Glutamatergic neuron (in vitro differentiated cells): ENCODE measurements around the gene ZMYND8. TPM values are rescaled to one million over a fixed set of nuclear protein-coding genes. Genes with fewer than 3 reads are reported as not detected.
"Not testable (repeated sequence)": the region's sequence is repeated elsewhere in the genome, so short reads cannot be mapped to it uniquely, and the experiment has no call there.

Source experiments
- DNase-seq: peaks from one replicate; pipeline ENCODE4 v3.0.0; 2022
- H3K27ac Mint-ChIP-seq: one replicate; pipeline ENCODE4 v1.8.0; 2020; ENCODE audit warnings: mild to moderate bottlenecking, mixed read lengths, inconsistent platforms; ENCODE audit not compliant: unreplicated experiment
- H3K27me3 Mint-ChIP-seq: one replicate; pipeline ENCODE4 v1.8.0; 2020; ENCODE audit warnings: mild to moderate bottlenecking, moderate library complexity, mixed read lengths, inconsistent platforms; ENCODE audit not compliant: unreplicated experiment
- H3K36me3 Mint-ChIP-seq: one replicate; pipeline ENCODE4 v1.8.0; 2020; ENCODE audit warnings: mild to moderate bottlenecking, mixed read lengths, inconsistent platforms; ENCODE audit not compliant: unreplicated experiment
- H3K4me1 Mint-ChIP-seq: one replicate; pipeline ENCODE4 v1.8.0; 2020; ENCODE audit warnings: mild to moderate bottlenecking, low read depth, mixed read lengths, inconsistent platforms; ENCODE audit not compliant: unreplicated experiment
- H3K4me3 Mint-ChIP-seq: one replicate; pipeline ENCODE4 v1.8.0; 2020; ENCODE audit warnings: mild to moderate bottlenecking, mixed read lengths, inconsistent platforms; ENCODE audit not compliant: unreplicated experiment
- H3K9me3 Mint-ChIP-seq: one replicate; pipeline ENCODE4 v1.8.0; 2020; ENCODE audit warnings: mild to moderate bottlenecking, moderate library complexity, mixed read lengths, inconsistent platforms; ENCODE audit not compliant: unreplicated experiment
- CTCF ChIP-seq: fragments of 200-600 bp; sonication (generic); IDR thresholded peaks from one replicate; pipeline ENCODE4 v1.5.0; 2021; ENCODE audit not compliant: partially characterized antibody, unreplicated experiment
- total RNA-seq: library from RNA; stranded (reverse); fragmentation: NEBNext Ultra II Directional; extraction: Animal tissue kit (Norgen Biotek cat#: 25700); gene quantifications from one replicate; pipeline ENCODE4 v1.2.1, GENCODE V29; 2021; ENCODE audit not compliant: unreplicated experiment

ZMYND8 gene
- total RNA-seq, 1 donor from 2014 or later: 116 TPM

DNA sequence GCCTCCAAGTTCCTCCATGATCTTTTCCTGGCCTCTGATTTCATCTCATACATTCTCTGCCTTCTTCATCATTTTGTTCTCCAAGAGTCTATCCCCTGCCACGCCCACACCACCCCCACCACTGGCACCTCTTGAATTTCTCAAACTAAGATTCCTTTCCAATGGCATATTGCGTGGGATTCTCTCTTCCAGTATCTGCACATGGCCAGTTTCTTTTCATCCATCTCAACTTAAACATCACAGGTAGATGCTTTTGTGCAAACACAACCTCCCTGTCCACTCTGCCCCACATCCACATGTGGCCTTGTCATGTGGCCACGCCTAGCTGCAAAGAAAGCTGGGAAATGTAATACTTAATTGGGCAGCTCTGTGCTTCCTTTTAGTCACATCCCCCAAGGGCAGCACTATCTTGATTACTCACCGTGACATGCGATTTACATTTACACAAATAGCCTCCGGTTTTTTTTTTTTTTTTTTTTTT, 33.4 kb upstream of the ZMYND8 start:
- H3K4me3 Mint-ChIP-seq: no peak overlapping the region
- H3K27me3 Mint-ChIP-seq: peaks cover 4% of the 10 kb centered on the region

DNA sequence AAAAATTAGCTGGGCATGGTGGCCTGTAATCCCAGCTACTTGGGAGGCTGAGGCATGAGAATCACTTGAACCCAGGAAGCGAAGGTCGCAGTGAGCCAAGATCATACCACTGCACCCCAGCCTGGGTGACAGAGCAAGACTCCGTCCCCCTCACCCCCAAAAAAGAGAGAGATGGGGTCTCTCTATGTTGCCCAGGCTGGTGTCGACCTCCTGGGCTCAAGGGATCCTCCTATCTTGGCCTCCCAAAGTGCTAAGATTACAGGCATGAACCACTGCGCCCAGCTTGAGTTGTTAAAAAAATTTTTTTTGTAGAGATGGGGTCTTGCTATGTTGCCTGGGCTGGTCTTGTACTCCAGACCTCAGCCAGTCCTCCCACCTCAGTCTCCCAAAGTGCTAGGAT, 29.5 kb upstream of the ZMYND8 start:
- not testable (repeated sequence) for H3K27ac Mint-ChIP-seq, H3K4me3 Mint-ChIP-seq, H3K36me3 Mint-ChIP-seq, H3K9me3 Mint-ChIP-seq, DNase-seq, H3K4me1 Mint-ChIP-seq, H3K27me3 Mint-ChIP-seq

More for the DNA sequence above, 33.4 kb upstream of the ZMYND8 start:
- Mint-ChIP-seq H3K27ac (no peak overlapping the region), H3K9me3 (peaks cover 1% of the 10 kb centered on the region), H3K36me3 (peaks cover 3% of the 10 kb centered on the region), H3K4me1 (no peaks in the 10 kb centered on the region)
- TF ChIP-seq CTCF: no peak
- DNase-seq: no peak

GRCh38 chr20:47382746-47383415, 26.4 kb upstream of the ZMYND8 start:
- DNase-seq: no peak
- Mint-ChIP-seq H3K27me3 (no peaks in the 10 kb centered on the region), H3K4me3 (no peak overlapping the region), H3K36me3 (no peaks in the 10 kb centered on the region), H3K4me1 (peaks cover 2% of the 10 kb centered on the region), H3K27ac (no peak overlapping the region), H3K9me3 (peaks cover 4% of the 10 kb centered on the region)
- TF ChIP-seq CTCF: no peak

DNA sequence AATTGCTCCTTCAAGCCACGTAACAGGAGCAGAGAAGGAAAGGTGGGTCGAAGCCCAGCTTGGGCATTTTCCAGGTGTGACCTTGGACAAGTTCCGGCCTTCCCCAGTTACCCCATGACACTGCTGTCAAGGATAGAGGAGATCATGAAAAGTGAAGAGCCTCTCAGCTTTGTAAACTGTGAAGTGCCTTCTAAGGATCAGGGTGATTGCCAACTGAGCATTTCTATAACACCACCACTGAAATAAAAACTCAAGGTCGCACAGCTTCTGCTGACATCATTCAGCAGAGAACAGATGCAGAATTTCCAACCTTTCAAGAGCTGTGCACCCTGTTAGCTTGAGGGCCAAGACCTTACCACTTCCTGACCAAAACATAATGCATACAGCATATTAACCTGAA, 24.0 kb upstream of the ZMYND8 start:
- Mint-ChIP-seq H3K4me1 (peaks cover 6% of the 10 kb centered on the region), H3K27ac (no peak overlapping the region), H3K4me3 (no peak overlapping the region), H3K36me3 (no peaks in the 10 kb centered on the region), H3K27me3 (no peaks in the 10 kb centered on the region), H3K9me3 (peaks cover 4% of the 10 kb centered on the region)
- TF ChIP-seq CTCF: no peak
- DNase-seq: no peak

DNA sequence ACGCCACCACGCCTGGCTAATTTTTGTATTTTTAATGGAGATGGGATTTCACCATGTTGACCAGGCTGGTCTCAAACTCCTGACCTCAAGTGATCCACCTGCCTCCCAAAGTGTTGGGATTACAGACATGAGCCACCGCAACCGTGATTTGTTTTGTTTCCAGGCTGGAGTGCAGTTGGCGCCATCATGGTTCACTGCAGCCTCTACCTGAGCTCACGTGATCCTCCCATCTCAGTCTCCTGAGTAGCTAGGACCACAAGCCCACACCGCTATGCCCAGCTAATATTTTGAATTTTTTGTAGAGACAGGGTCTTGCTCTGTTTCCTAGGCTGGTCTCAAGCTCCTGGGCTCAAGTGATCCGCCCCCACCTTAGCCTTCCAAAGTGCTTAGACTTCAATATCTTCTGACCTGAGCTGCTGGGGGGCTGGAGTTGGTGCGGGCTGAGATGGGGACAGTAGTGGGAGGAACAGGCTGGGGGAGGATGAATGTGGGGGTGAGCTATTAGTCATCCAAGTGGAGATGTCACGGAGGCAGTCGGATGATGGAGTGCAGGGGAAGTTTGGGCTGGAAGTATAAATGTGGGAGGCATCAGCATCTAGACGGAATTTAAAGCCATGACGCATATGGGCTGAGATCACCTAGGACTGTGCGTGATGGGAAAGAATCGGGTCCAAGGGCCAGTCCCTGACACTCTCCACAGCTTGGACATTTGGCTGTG, 23.1 kb upstream of the ZMYND8 start:
- Mint-ChIP-seq H3K36me3 (no peaks in the 10 kb centered on the region), H3K9me3 (peaks cover 4% of the 10 kb centered on the region), H3K4me3 (no peak overlapping the region), H3K27me3 (peaks cover 2% of the 10 kb centered on the region), H3K27ac (no peak overlapping the region), H3K4me1 (peaks cover 6% of the 10 kb centered on the region)
- DNase-seq: no peak
- TF ChIP-seq CTCF: no peak
